K562 treated with DMSO at 1 percent for 24 hours (cell line): ENCODE measurements around the gene IFRD2. TPM values are rescaled to one million over a fixed set of nuclear protein-coding genes. Genes with fewer than 3 reads are reported as not detected.

Source experiments
- total RNA-seq: library from RNA; unstranded; fragments of 300-600 nt; gene quantifications from 2 replicates; pipeline ENCODE4 v1.2.3, GENCODE V29; 2022; ENCODE audit warnings: low read depth; ENCODE audit not compliant: insufficient read depth

Gene IFRD2, protein sequence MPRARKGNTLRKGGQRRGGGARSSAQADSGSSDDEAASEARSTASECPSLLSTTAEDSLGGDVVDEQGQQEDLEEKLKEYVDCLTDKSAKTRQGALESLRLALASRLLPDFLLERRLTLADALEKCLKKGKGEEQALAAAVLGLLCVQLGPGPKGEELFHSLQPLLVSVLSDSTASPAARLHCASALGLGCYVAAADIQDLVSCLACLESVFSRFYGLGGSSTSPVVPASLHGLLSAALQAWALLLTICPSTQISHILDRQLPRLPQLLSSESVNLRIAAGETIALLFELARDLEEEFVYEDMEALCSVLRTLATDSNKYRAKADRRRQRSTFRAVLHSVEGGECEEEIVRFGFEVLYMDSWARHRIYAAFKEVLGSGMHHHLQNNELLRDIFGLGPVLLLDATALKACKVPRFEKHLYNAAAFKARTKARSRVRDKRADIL
- total RNA-seq, result 28.7 and 39.0 TPM in 2 replicates

GRCh38 chr3:50292159-50293078, at the start of gene IFRD2:
IFRD2 (minus strand) TSS chr3:50292429; CDS start chr3:50292274, 155 bp downstream.

DNA sequence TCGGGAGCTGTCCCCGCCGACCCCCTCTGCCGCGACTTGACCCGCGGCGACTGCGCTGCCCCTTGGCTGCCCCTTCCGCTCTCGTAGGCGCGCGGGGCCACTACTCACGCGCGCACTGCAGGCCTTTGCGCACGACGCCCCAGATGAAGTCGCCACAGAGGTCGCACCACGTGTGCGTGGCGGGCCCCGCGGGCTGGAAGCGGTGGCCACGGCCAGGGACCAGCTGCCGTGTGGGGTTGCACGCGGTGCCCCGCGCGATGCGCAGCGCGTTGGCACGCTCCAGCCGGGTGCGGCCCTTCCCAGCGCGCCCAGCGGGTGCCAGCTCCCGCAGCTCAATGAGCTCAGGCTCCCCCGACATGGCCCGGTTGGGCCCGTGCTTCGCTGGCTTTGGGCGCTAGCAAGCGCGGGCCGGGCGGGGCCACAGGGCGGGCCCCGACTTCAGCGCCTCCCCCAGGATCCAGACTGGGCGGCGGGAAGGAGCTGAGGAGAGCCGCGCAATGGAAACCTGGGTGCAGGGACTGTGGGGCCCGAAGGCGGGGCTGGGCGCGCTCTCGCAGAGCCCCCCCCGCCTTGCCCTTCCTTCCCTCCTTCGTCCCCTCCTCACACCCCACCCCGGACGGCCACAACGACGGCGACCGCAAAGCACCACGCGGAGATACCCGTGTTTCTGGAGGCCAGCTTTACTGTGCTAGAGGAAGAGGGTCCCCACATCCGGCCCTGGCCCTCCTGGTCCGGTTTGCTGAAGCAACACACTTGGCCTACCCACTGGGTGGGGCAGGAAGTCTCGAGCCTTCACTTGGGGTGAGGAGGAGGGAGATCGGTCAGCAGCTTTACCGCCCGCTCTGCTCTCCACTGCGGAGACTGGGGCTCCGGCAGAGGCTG, 48.5 kb upstream of the IFRD2 start, which contains the start of gene RASSF1:
Gene RASSF1, minus strand, starts transcription at position 389 of the 882 bp plus-strand sequence. Its CDS starts 31 bp downstream, at position 358.

DNA sequence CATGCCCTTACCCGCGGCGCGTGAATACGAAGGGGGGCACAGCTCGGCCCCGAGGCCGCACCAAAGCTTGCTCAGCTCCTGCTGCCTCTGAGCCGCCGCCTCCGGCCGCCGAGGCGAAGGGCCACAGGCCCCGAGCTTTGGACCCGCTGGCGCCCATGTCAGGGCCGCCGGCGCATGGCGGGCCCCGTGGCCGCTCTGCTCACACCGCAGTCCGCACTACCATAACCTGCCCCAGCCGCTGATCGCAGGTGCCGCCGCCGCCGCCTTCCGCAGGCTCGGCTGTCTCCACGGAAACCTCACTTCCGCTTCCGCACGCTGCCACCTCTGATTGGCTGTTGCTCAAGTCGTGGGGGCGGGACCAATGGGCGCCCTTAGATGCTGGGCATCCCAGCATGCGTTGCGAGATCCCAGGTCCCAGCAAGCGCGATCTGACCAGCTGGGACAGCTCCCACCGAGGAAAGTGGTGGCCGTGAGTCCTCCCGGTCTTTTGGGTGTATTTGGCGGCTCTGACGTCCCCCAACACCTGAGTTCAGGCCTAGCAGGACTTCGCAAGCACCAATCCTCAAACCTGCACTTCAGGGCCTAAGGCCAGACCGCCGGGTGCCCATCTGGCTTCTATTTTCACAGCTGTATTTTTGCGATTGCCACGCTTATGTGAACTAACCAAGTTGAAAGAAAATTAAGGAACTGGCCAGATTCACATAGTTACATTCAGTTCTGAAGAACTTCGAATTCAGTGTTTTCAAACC, 35.9 kb upstream of the IFRD2 start, which contains the start of gene TUSC2:
Gene TUSC2, minus strand, starts transcription at position 281 of the 749 bp plus-strand sequence. Its CDS starts 124 bp downstream, at position 157.

DNA sequence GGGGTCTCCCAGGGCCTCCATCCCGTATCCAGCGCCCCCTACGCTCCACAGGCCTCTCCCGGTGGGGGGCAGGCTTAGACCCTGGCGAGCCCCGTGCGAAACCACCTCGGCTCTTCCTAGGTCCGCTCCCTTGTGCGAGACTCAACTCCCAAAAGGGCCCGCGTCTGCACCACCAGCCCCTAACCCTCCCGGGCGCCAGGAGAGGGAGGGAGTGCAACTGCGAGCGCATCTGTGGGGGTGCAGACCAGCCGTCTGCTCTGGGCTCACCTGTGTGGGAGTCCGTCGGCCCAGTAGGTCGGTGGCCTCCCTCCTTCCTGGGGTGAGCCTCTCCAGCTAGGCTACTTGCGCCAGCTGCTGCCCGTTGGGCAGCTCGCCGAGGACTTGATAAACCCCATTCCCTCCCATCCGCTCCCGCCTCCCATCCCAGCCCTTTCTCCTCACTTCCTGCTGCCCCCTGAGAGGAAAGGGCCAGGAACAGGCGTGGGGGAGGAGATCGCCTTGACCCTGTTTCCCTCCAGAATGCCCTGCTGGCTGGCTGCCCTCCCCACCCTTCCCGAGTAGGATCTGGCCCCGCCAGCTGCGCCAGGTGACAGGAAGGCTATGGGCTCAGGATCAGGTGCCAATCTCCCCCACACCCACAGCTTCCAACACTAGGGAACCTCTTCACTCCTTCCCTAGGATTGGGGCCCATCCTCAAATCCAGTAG, 30.3 kb upstream of the IFRD2 start, which contains the start of gene HYAL2:
Gene HYAL2, minus strand, starts transcription at position 360 of the 706 bp plus-strand sequence. CDS start 2,256 bp downstream, outside the sequence.

GRCh38 chr3:50303013-50303815, 11.0 kb upstream of the IFRD2 start, which contains the start of gene HYAL1:
HYAL1 (minus strand) TSS chr3:50303574; CDS start chr3:50302956, 618 bp downstream.

DNA sequence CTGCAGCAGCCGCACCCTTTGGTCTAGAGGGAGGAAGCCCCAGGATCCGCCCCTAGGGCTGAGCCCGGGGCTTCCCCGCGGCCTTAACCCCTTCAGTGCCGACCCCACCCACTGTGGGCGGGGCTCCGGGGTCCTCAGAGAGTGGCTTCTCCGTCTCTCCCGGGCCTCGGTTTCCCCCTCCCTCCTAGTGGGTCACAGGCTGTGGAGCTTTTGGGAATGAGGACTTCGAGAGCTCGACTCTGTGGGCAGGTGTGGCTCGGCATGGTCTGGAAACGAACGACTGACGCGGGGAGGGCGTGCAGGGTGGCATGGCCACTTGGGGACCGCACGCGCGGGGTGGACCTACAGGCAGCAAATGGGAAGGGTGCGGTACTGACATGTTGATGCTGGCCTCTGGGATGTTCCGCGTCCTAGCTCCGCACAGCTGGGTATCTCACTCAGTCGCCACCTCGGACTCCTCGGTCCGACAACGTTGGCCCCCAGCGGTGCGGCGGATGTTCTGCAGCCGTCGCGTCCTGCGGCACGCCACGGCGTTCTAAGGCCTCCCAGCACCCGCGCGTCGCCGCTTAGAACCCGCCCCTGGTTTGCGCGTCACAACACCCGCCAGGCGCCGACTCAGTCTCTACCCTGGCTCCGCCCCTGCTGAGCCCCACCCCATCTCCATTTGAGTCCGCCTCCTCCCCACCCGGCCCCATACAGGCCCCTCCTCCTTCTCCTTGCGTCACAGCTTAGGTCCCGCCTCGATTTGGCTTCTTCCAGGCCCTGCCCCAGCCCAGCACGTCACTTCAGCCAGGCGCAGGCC, 6.8 kb upstream of the IFRD2 start, which contains the start of the genes HYAL3 and NAA80:
Gene HYAL3, minus strand, starts transcription at position 570 of the 802 bp plus-strand sequence. CDS start 3,803 bp downstream, outside the sequence.
Gene NAA80, minus strand, starts transcription at position 570 of the 802 bp plus-strand sequence. CDS start 1,942 bp downstream, outside the sequence.

GRCh38 chr3:50278880-50279224, 13.4 kb downstream of the IFRD2 start, which contains the start of gene LSMEM2:
LSMEM2 (plus strand) TSS chr3:50279087; CDS start chr3:50279114, 27 bp downstream.

GRCh38 chr3:50268703-50269451, 23.4 kb downstream of the IFRD2 start, which contains the start of gene SEMA3B:
SEMA3B (plus strand) TSS chr3:50269147; CDS start chr3:50269241, 94 bp downstream.

Other genes with a start within 250 kb of the IFRD2 start
- 51.5 and 56.1 TPM in 2 replicates for gene RBM5, start 203.5 kb downstream of the IFRD2 start, total RNA-seq
- gene SEMA3F, start 137.1 kb downstream of the IFRD2 start, total RNA-seq, result 2.6 and 3.8 TPM in 2 replicates
- gene GNAT1, start 100.8 kb downstream of the IFRD2 start, total RNA-seq, result not detected in 2 replicates
- gene SLC38A3, start 87.2 kb downstream of the IFRD2 start, total RNA-seq, result 0.20 and 0.23 TPM in 2 replicates
- gene GNAI2, start 56.2 kb downstream of the IFRD2 start, total RNA-seq, result 117 and 120 TPM in 2 replicates
- 2.9 and 4.0 TPM in 2 replicates for gene SEMA3B, start 23.3 kb downstream of the IFRD2 start, total RNA-seq
- not detected in 2 replicates for gene LSMEM2, start 13.3 kb downstream of the IFRD2 start, total RNA-seq
- gene HYAL3, start 7.0 kb upstream of the IFRD2 start, total RNA-seq, result 7.0 and 10.0 TPM in 2 replicates
- gene NAA80, start 7.0 kb upstream of the IFRD2 start, total RNA-seq, result 7.8 and 8.6 TPM in 2 replicates
- gene HYAL1, start 11.1 kb upstream of the IFRD2 start, total RNA-seq, result 4.3 and 6.8 TPM in 2 replicates
- 21.1 and 27.9 TPM in 2 replicates for gene HYAL2, start 30.3 kb upstream of the IFRD2 start, total RNA-seq
- gene TUSC2, start 35.8 kb upstream of the IFRD2 start, total RNA-seq, result 46.1 and 70.9 TPM in 2 replicates
- 51.1 and 54.0 TPM in 2 replicates for gene RASSF1, start 48.4 kb upstream of the IFRD2 start, total RNA-seq
- gene ZMYND10, start 53.3 kb upstream of the IFRD2 start, total RNA-seq, result 0.88 and 1.3 TPM in 2 replicates
- 24.8 and 28.6 TPM in 2 replicates for gene NPRL2, start 58.3 kb upstream of the IFRD2 start, total RNA-seq
- gene CYB561D2, start 58.4 kb upstream of the IFRD2 start, total RNA-seq, result 16.0 and 16.1 TPM in 2 replicates
- 46.7 and 47.7 TPM in 2 replicates for gene TMEM115, start 67.1 kb upstream of the IFRD2 start, total RNA-seq
- gene CACNA2D2, start 211.2 kb upstream of the IFRD2 start, total RNA-seq, result 0.53 and 0.74 TPM in 2 replicates